ENCODE data around the gene TMPRSS3. TPM values are rescaled to one million over a fixed set of nuclear protein-coding genes. Genes with fewer than 3 reads are reported as not detected.

Gene TMPRSS3
- total RNA-seq, 1 experiment from 2014 or later: not detected

DNA sequence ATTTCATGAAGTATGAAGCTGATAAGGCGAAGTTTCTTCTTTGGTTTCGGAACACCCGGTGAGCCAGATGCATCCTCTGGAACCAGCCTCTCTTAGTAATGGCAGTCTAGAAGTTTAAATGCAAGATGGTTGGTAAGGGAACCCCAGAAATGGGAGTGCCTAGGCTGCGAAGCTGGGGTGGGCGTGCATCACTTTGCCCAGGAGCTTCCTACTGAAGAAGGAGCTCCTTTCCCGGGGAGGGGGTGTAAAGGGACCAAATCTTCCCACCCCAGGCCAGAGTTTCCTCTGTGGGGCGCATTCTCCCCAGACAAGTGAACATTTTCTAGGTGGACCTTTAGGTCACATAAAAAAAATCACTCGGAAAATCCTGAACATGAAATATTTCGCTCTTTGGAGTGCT lies 49.4 kb downstream of the TMPRSS3 start:
- no peak overlapping the region for H3K27ac ChIP-seq (ENCODE audit: low read length)
- H3K36me3 ChIP-seq (ENCODE audit: insufficient read depth, low read length): no peaks in the 10 kb centered on the region
- H3K4me2 ChIP-seq (ENCODE audit: low read depth, low read length, poor library complexity, severe bottlenecking): no peak overlapping the region
- DNase-seq: no peak
- no peaks in the 10 kb centered on the region for H3K4me1 ChIP-seq (ENCODE audit: low read length)
- no peaks in the 10 kb centered on the region for H4K20me1 ChIP-seq (ENCODE audit: insufficient read depth, low read depth, low read length)
- H2AFZ ChIP-seq (ENCODE audit: low read length): no peak overlapping the region
- H3K27me3 ChIP-seq (ENCODE audit: low read length): no peaks in the 10 kb centered on the region
- no peak overlapping the region for H3K4me3 ChIP-seq (ENCODE audit: low read length)
- no peaks in the 10 kb centered on the region for H3K79me2 ChIP-seq (ENCODE audit: low read length)
- no peaks in the 10 kb centered on the region for H3K9me2 ChIP-seq (replicated peaks; ENCODE audit: insufficient read depth, low read length)
- no peak overlapping the region for H3K9ac ChIP-seq (ENCODE audit: low read length)
- no peaks in the 10 kb centered on the region for H3K9me3 ChIP-seq (ENCODE audit: low read length)

DNA sequence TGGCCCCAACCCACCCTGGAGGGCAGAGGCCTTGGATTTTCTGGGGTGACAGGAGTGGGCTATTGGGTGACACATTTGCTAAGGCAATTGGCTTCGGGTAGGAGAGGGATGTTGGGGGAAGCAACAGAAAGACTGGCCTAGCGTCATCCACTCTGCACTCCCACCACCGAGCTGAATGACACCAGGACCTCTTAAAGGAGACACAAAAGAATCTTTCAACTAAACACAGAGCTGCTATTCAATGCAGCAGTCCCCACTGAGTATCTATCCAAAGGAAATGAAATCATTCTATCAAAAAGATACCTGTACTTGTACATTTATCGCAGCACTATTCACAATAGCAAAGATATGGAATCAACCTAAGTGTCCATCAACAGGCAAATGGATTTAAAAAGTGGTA lies 51.2 kb downstream of the TMPRSS3 start:
- H3K4me2 ChIP-seq (ENCODE audit: low read depth, low read length, poor library complexity, severe bottlenecking): no peak overlapping the region
- no peaks in the 10 kb centered on the region for H3K9me2 ChIP-seq (replicated peaks; ENCODE audit: insufficient read depth, low read length)
- H3K4me1 ChIP-seq (ENCODE audit: low read length): no peaks in the 10 kb centered on the region
- H3K36me3 ChIP-seq (ENCODE audit: insufficient read depth, low read length): no peaks in the 10 kb centered on the region
- no peaks in the 10 kb centered on the region for H4K20me1 ChIP-seq (ENCODE audit: insufficient read depth, low read depth, low read length)
- no peak overlapping the region for H3K4me3 ChIP-seq (ENCODE audit: low read length)
- H2AFZ ChIP-seq (ENCODE audit: low read length): no peak overlapping the region
- no peaks in the 10 kb centered on the region for H3K27me3 ChIP-seq (ENCODE audit: low read length)
- DNase-seq: no peak
- no peak overlapping the region for H3K9ac ChIP-seq (ENCODE audit: low read length)
- no peaks in the 10 kb centered on the region for H3K9me3 ChIP-seq (ENCODE audit: low read length)
- H3K79me2 ChIP-seq (ENCODE audit: low read length): no peaks in the 10 kb centered on the region
- no peak overlapping the region for H3K27ac ChIP-seq (ENCODE audit: low read length)

GRCh38 chr21:42343963-42344510 lies 51.8 kb downstream of the TMPRSS3 start:
- H3K36me3 ChIP-seq (ENCODE audit: insufficient read depth, low read length): no peaks in the 10 kb centered on the region
- H4K20me1 ChIP-seq (ENCODE audit: insufficient read depth, low read depth, low read length): no peaks in the 10 kb centered on the region
- H3K27ac ChIP-seq (ENCODE audit: low read length): no peak overlapping the region
- no peak overlapping the region for H3K4me2 ChIP-seq (ENCODE audit: low read depth, low read length, poor library complexity, severe bottlenecking)
- no peaks in the 10 kb centered on the region for H3K27me3 ChIP-seq (ENCODE audit: low read length)
- no peaks in the 10 kb centered on the region for H3K9me2 ChIP-seq (replicated peaks; ENCODE audit: insufficient read depth, low read length)
- H3K4me1 ChIP-seq (ENCODE audit: low read length): no peaks in the 10 kb centered on the region
- DNase-seq: no peak
- H3K9me3 ChIP-seq (ENCODE audit: low read length): no peaks in the 10 kb centered on the region
- no peak overlapping the region for H3K9ac ChIP-seq (ENCODE audit: low read length)
- no peak overlapping the region for H2AFZ ChIP-seq (ENCODE audit: low read length)
- no peaks in the 10 kb centered on the region for H3K79me2 ChIP-seq (ENCODE audit: low read length)
- H3K4me3 ChIP-seq (ENCODE audit: low read length): no peak overlapping the region

DNA sequence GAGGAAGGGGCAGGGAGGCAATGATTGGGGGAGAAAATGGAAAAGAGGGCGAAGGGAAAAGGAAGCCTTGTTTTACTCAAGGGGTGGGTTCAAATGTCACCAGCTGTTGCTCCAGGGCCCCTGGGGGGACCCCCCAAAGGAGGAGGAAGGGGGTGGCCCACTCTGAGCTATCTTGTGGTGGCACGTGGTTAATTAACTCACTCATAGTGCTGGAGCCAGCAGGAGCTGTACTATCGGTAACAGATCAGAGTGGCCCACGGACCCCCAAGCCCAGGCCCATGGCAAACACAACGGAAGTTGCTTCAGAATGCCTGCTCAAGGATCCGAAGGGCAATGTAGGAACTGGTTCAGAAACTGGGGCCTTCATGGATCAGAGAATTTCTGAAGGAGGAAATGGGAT lies 52.3 kb downstream of the TMPRSS3 start:
- H3K9ac ChIP-seq (ENCODE audit: low read length): no peak overlapping the region
- no peaks in the 10 kb centered on the region for H4K20me1 ChIP-seq (ENCODE audit: insufficient read depth, low read depth, low read length)
- H3K27me3 ChIP-seq (ENCODE audit: low read length): no peaks in the 10 kb centered on the region
- H2AFZ ChIP-seq (ENCODE audit: low read length): no peak overlapping the region
- no peaks in the 10 kb centered on the region for H3K9me3 ChIP-seq (ENCODE audit: low read length)
- no peak overlapping the region for H3K4me3 ChIP-seq (ENCODE audit: low read length)
- no peaks in the 10 kb centered on the region for H3K79me2 ChIP-seq (ENCODE audit: low read length)
- H3K9me2 ChIP-seq (replicated peaks; ENCODE audit: insufficient read depth, low read length): no peaks in the 10 kb centered on the region
- H3K27ac ChIP-seq (ENCODE audit: low read length): no peak overlapping the region
- no peaks in the 10 kb centered on the region for H3K4me1 ChIP-seq (ENCODE audit: low read length)
- no peak for DNase-seq
- H3K36me3 ChIP-seq (ENCODE audit: insufficient read depth, low read length): no peaks in the 10 kb centered on the region
- no peak overlapping the region for H3K4me2 ChIP-seq (ENCODE audit: low read depth, low read length, poor library complexity, severe bottlenecking)

DNA sequence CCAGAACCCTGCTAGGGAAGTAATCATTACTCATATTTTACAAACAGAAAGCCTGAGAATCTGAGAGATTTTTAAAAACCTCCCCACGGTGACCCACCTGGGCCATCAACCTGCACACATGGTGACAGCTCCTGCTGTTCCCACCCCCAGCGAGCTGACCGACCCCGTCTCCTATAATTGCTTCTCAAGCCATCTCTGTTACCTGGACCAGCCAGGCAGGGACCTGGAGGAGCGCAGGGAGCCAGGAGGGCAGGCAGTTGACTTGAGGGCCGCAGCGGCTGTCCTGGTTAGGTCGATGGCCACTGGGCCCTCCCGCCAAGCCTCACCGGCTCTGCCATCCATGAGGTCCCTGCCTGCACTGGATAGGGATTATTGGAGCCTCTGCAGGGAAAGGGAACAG lies 52.8 kb downstream of the TMPRSS3 start:
- H3K4me3 ChIP-seq (ENCODE audit: low read length): no peak overlapping the region
- no peak overlapping the region for H3K27ac ChIP-seq (ENCODE audit: low read length)
- no peaks in the 10 kb centered on the region for H3K27me3 ChIP-seq (ENCODE audit: low read length)
- no peak overlapping the region for H3K4me2 ChIP-seq (ENCODE audit: low read depth, low read length, poor library complexity, severe bottlenecking)
- H3K36me3 ChIP-seq (ENCODE audit: insufficient read depth, low read length): no peaks in the 10 kb centered on the region
- DNase-seq: no peak
- peaks cover 3% of the 10 kb centered on the region; the same call in 1 of the 2 replicates for H4K20me1 ChIP-seq (ENCODE audit: insufficient read depth, low read depth, low read length)
- no peaks in the 10 kb centered on the region for H3K9me2 ChIP-seq (replicated peaks; ENCODE audit: insufficient read depth, low read length)
- H3K79me2 ChIP-seq (ENCODE audit: low read length): no peaks in the 10 kb centered on the region
- no peak overlapping the region for H3K9ac ChIP-seq (ENCODE audit: low read length)
- H3K9me3 ChIP-seq (ENCODE audit: low read length): no peaks in the 10 kb centered on the region
- H2AFZ ChIP-seq (ENCODE audit: low read length): no peak overlapping the region
- no peaks in the 10 kb centered on the region for H3K4me1 ChIP-seq (ENCODE audit: low read length)

DNA sequence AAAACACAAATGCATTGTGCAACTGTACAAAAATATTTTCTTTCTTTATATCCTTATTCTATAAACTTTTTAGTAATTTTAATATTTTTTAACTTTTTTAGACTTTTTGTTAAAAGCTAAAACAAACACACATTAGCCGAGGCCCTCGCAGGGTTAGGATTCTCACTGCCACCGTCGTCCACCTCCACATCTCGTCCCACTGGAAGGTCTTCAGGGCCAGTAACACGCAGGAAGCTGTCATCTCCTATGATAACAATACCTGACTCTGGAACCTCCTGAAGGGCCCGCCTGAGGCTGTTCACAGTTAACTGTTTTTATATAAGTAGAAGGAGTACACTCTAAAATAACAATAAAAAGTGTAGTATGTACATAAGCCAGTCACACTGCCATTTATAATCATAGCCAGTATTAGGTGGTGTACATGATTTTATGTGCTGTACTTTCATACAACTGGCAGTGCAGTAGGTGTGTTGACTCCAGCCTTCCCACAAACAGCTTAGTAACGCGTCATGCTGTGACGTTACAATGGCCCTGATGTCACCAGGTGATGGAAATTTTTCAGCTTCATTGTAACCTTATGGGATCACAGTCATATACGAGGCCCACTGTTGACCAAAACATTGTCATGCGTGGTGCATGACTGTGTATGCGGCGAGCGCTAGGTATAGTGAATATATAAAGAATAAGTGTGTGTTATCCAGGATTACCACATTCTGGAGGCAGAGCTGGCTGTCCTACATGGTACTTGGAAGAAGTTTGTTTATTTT lies 53.9 kb downstream of the TMPRSS3 start:
- no peaks in the 10 kb centered on the region for H3K9me3 ChIP-seq (ENCODE audit: low read length)
- no peaks in the 10 kb centered on the region for H3K9me2 ChIP-seq (replicated peaks; ENCODE audit: insufficient read depth, low read length)
- no peaks in the 10 kb centered on the region for H3K79me2 ChIP-seq (ENCODE audit: low read length)
- no peak overlapping the region for H3K4me3 ChIP-seq (ENCODE audit: low read length)
- H3K4me1 ChIP-seq (ENCODE audit: low read length): no peaks in the 10 kb centered on the region
- no peaks in the 10 kb centered on the region for H3K27me3 ChIP-seq (ENCODE audit: low read length)
- no peak overlapping the region for H3K9ac ChIP-seq (ENCODE audit: low read length)
- DNase-seq: no peak
- no peak overlapping the region for H3K4me2 ChIP-seq (ENCODE audit: low read depth, low read length, poor library complexity, severe bottlenecking)
- H4K20me1 ChIP-seq (ENCODE audit: insufficient read depth, low read depth, low read length): peaks cover 4% of the 10 kb centered on the region; the same call in 1 of the 2 replicates
- H3K36me3 ChIP-seq (ENCODE audit: insufficient read depth, low read length): no peaks in the 10 kb centered on the region
- H2AFZ ChIP-seq (ENCODE audit: low read length): no peak overlapping the region
- H3K27ac ChIP-seq (ENCODE audit: low read length): no peak overlapping the region

DNA sequence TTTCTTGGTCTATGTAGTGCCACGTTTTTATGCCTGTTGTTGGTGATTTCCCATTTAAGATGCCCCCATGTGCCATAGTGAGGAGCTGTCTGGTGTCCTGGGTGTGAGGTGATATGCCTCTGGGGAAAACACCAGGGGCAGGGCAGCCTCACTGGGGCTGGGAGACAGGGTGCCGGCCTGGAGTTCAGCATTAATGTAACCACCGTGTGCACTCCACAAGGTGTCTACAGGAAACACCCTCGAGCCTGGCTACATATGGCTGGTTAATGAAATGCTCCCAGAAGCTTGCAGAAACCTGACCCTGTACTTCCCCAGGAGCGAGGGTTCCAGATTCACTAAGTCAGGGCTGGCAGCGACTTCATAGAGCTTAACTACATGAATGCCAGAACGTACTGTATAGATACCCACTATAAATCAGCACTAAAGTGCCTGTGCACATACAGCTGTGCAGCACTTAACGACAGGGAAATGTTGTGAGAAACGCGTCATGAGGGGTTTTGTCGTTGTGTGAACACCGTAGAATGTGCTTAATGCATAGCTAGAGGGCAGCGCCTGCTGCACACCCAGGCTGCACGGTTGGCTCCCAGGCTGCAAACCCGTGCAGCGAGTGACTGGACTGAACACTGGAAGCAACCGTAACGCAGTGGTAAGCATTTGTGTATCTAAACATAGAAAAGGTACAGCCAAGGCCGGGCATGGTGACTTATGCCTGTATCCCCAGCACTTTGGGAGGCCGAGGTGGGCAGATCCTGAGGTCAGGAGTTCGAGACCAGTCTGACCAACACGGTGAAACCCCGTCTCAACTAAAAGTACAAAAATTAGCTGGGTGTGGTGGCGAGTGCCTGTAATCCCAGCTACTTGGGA lies 55.4 kb downstream of the TMPRSS3 start:
- no peak for DNase-seq
- H3K4me2 ChIP-seq (ENCODE audit: low read depth, low read length, poor library complexity, severe bottlenecking): no peak overlapping the region

More for the DNA sequence above, 55.4 kb downstream of the TMPRSS3 start:
- Histone ChIP-seq H3K79me2 (ENCODE audit: low read length) (no peaks in the 10 kb centered on the region), H3K27ac (ENCODE audit: low read length) (no peak overlapping the region), H2AFZ (ENCODE audit: low read length) (no peak overlapping the region), H3K27me3 (ENCODE audit: low read length) (no peaks in the 10 kb centered on the region), H3K4me1 (ENCODE audit: low read length) (peaks cover 6% of the 10 kb centered on the region; the same call in 1 of the 2 replicates), H3K9me3 (ENCODE audit: low read length) (no peaks in the 10 kb centered on the region), H3K9me2 (replicated peaks; ENCODE audit: insufficient read depth, low read length) (no peaks in the 10 kb centered on the region), H3K36me3 (ENCODE audit: insufficient read depth, low read length) (no peaks in the 10 kb centered on the region), H4K20me1 (ENCODE audit: insufficient read depth, low read depth, low read length) (peaks cover 4% of the 10 kb centered on the region; the same call in 1 of the 2 replicates), H3K4me3 (ENCODE audit: low read length) (no peak overlapping the region), H3K9ac (ENCODE audit: low read length) (no peak overlapping the region)
